Measurements from ENCODE around the gene BIN1.

DNA sequence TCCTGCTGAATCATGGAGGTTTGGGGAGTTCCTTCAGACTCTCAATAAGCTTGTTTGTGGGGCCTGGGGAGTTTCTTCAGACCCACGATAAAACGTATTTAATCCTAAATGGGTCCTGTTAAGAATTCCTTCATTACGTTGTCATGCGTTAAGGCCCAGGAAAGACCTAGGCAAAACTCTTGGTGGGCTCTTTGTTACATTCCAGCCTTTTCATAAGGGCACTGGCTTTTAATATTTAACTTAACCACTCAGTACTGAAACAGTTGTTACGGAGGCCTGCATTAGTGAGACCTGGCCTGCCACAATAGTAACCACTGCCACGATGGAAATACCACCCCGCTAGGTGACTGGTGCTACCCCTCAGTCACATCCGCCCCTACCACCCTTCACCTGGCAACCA is 17.5 kb upstream of the BIN1 start:
- TF ChIP-seq, protein P1, sequence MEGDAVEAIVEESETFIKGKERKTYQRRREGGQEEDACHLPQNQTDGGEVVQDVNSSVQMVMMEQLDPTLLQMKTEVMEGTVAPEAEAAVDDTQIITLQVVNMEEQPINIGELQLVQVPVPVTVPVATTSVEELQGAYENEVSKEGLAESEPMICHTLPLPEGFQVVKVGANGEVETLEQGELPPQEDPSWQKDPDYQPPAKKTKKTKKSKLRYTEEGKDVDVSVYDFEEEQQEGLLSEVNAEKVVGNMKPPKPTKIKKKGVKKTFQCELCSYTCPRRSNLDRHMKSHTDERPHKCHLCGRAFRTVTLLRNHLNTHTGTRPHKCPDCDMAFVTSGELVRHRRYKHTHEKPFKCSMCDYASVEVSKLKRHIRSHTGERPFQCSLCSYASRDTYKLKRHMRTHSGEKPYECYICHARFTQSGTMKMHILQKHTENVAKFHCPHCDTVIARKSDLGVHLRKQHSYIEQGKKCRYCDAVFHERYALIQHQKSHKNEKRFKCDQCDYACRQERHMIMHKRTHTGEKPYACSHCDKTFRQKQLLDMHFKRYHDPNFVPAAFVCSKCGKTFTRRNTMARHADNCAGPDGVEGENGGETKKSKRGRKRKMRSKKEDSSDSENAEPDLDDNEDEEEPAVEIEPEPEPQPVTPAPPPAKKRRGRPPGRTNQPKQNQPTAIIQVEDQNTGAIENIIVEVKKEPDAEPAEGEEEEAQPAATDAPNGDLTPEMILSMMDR (IDR thresholded peaks at IDR 0.05): no peak
- no peak for TF ChIP-seq SIN3A (IDR thresholded peaks at IDR 0.05; ENCODE audit: borderline replicate concordance, insufficient read depth, low read depth, low read length)
- TF ChIP-seq, protein P2, sequence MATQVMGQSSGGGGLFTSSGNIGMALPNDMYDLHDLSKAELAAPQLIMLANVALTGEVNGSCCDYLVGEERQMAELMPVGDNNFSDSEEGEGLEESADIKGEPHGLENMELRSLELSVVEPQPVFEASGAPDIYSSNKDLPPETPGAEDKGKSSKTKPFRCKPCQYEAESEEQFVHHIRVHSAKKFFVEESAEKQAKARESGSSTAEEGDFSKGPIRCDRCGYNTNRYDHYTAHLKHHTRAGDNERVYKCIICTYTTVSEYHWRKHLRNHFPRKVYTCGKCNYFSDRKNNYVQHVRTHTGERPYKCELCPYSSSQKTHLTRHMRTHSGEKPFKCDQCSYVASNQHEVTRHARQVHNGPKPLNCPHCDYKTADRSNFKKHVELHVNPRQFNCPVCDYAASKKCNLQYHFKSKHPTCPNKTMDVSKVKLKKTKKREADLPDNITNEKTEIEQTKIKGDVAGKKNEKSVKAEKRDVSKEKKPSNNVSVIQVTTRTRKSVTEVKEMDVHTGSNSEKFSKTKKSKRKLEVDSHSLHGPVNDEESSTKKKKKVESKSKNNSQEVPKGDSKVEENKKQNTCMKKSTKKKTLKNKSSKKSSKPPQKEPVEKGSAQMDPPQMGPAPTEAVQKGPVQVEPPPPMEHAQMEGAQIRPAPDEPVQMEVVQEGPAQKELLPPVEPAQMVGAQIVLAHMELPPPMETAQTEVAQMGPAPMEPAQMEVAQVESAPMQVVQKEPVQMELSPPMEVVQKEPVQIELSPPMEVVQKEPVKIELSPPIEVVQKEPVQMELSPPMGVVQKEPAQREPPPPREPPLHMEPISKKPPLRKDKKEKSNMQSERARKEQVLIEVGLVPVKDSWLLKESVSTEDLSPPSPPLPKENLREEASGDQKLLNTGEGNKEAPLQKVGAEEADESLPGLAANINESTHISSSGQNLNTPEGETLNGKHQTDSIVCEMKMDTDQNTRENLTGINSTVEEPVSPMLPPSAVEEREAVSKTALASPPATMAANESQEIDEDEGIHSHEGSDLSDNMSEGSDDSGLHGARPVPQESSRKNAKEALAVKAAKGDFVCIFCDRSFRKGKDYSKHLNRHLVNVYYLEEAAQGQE (IDR thresholded peaks at IDR 0.05; ENCODE audit: insufficient read depth in 1 of 2, low read depth in 2 of 2, low read length in 1 of 2): no peak

Data from Panc1 (cell line).